GM19043 (cell line): Measurements from ENCODE around the gene RPP14.
"Not testable (repeated sequence)": the region's sequence is repeated elsewhere in the genome, so short reads cannot be mapped to it uniquely, and the experiment has no call there.

Experiments
- ATAC-seq: cut with Tn5 transposase; IDR thresholded peaks from one replicate; pipeline ENCODE4 v1.9.1; 2021; ENCODE audit warnings: low read depth; ENCODE audit not compliant: unreplicated experiment

The RPP14 gene

GRCh38 chr3:58329922-58330413, 23.9 kb downstream of the RPP14 start:
- ATAC-seq, result no peak

- no peak for ATAC-seq
These were observed 25.6 kb downstream of the RPP14 start for GRCh38 chr3:58331593-58332152.

GRCh38 chr3:58332575-58333188, 26.6 kb downstream of the RPP14 start, which contains the start of gene PXK:
PXK (plus strand) TSS chr3:58332892; CDS start chr3:58332989, 97 bp downstream.
- peak; percentile 78 for ATAC-seq

- peak; percentile 40 for ATAC-seq
These were observed 27.4 kb downstream of the RPP14 start for GRCh38 chr3:58333206-58334012.

GRCh38 chr3:58334013-58334321, 27.9 kb downstream of the RPP14 start:
- no peak for ATAC-seq

GRCh38 chr3:58334506-58334884, 28.4 kb downstream of the RPP14 start:
- ATAC-seq, result no peak

- no peak for ATAC-seq
These were observed 29.6 kb downstream of the RPP14 start for GRCh38 chr3:58335652-58335947.

- ATAC-seq, result no peak
These were observed 30.3 kb downstream of the RPP14 start for GRCh38 chr3:58336135-58336882.

GRCh38 chr3:58337190-58337589, 31.1 kb downstream of the RPP14 start:
- ATAC-seq, result no peak

GRCh38 chr3:58339146-58339545, 33.1 kb downstream of the RPP14 start:
- not testable (repeated sequence) for ATAC-seq

- ATAC-seq, result no peak
These were observed 34.7 kb downstream of the RPP14 start for GRCh38 chr3:58340594-58341244.

- no peak for ATAC-seq
These were observed 35.3 kb downstream of the RPP14 start for GRCh38 chr3:58341376-58341775.

GRCh38 chr3:58342676-58343075, 36.6 kb downstream of the RPP14 start:
- no peak for ATAC-seq

- ATAC-seq, result no peak
These were observed 39.4 kb downstream of the RPP14 start for GRCh38 chr3:58345457-58345856.

- no peak for ATAC-seq
These were observed 40.3 kb downstream of the RPP14 start for GRCh38 chr3:58346368-58346767.

GRCh38 chr3:58347984-58348383, 41.9 kb downstream of the RPP14 start:
- ATAC-seq, result no peak

GRCh38 chr3:58349792-58350626, 44.0 kb downstream of the RPP14 start:
- ATAC-seq, result peak; percentile 87

- ATAC-seq, result peak; percentile 1
These were observed 44.6 kb downstream of the RPP14 start for GRCh38 chr3:58350627-58351013.

- no peak for ATAC-seq
These were observed 45.9 kb downstream of the RPP14 start for GRCh38 chr3:58351920-58352319.

- no peak for ATAC-seq
These were observed 46.6 kb downstream of the RPP14 start for GRCh38 chr3:58352626-58353025.
